AG04449 (cell line): ENCODE measurements around the gene FASN.
A peak's percentile ranks its signal among the peaks of the same experiment; 100 is the strongest.

Source experiments
- CTCF ChIA-PET: fragments of 350-600 bp; formaldehyde crosslinking; extraction: SDS; loops from one replicate; lab custom pipeline; 2021; ENCODE audit warnings: antibody characterized with exemption; lab: Yijun Ruan, JAX
- POLR2A ChIA-PET: fragments of 400-600, 350-600 bp; formaldehyde crosslinking; extraction: SDS; loops from one replicate; lab custom pipeline; 2020; ENCODE audit warnings: antibody characterized with exemption, inconsistent platforms; lab: Yijun Ruan, JAX
- DNase-seq: peaks from one replicate; pipeline ENCODE4 v3.0.0-alpha.2; 2010; ENCODE audit warnings: low read depth, low spot score
- H3K4me3 ChIP-seq: 2 replicates; pipeline ENCODE4 v1.5.1; 2011; ENCODE audit warnings: low read depth, mild to moderate bottlenecking, control low read depth, low read length
- CTCF ChIP-seq: IDR thresholded peaks from one replicate; pipeline ENCODE4 v1.5.1; 2011; ENCODE audit warnings: mild to moderate bottlenecking, moderate library complexity, low read length, control low read depth, inconsistent platforms; ENCODE audit not compliant: insufficient read depth; ENCODE audit errors: missing control alignments

Gene FASN

GRCh38 chr17:82034371-82035011 lies 63.5 kb downstream of the FASN start:
- ChIA-PET POLR2A (no interaction called here), CTCF (interaction anchor here (0.7 to 7.4 kb wide), 5 partner anchors 8 to 287 kb away, joined by 3 to 39 read pairs (median 5); partner anchors contain the start of genes CENPX, LRRC45 and NOTUM)
- H3K4me3 ChIP-seq = no peak overlapping the region
- TF ChIP-seq CTCF = no peak
- DNase-seq = no peak

- H3K4me3 ChIP-seq = no peak overlapping the region
- ChIA-PET CTCF (interaction anchor here (1.0 to 1.8 kb wide), 5 partner anchors 14 to 120 kb away, joined by 3 to 5 read pairs (median 3); no protein-coding TSS in a partner anchor), POLR2A (no interaction called here)
- DNase-seq = no peak
- no peak for TF ChIP-seq CTCF
Measured at GRCh38 chr17:82033359-82034085, 64.5 kb downstream of the FASN start.

- no peak for DNase-seq
- H3K4me3 ChIP-seq = peak overlapping the region; percentile 61
- POLR2A ChIA-PET = no interaction called here
- no peak for TF ChIP-seq CTCF
- CTCF ChIA-PET = interaction anchor here (0.6 to 4.2 kb wide), 7 partner anchors 9 to 206 kb away, joined by 3 to 94 read pairs (median 5); partner anchors contain the start of genes CENPX, LRRC45 and NOTUM
Measured at GRCh38 chr17:82031885-82032627, 66.0 kb downstream of the FASN start.

- H3K4me3 ChIP-seq = peak within 1 kb of the TSS; percentile 61
- ChIA-PET POLR2A (interaction anchor here (0.6 to 1.8 kb wide), 2 partner anchors 8 to 211 kb away, joined by 3 to 6 read pairs; partner anchors contain the start of genes CENPX and LRRC45), CTCF (interaction anchor here (0.9 to 4.2 kb wide), 14 partner anchors 8 to 748 kb away, joined by 3 to 94 read pairs (median 6); partner anchors contain the start of genes CENPX, LRRC45 and NOTUM)
- no peak for TF ChIP-seq CTCF
- no peak for DNase-seq
Measured at GRCh38 chr17:82031303-82031884, 66.6 kb downstream of the FASN start, which contains the start of gene RAC3. RAC3 (plus strand) TSS chr17:82031678; CDS start chr17:82031762, 84 bp downstream.

- CTCF ChIA-PET = interaction anchor here (0.6 to 4.2 kb wide), 53 partner anchors 8 to 748 kb away, joined by 3 to 94 read pairs (median 4); partner anchors contain the start of genes GPS1, MAFG, NOTUM and SIRT7
- peak overlapping the region; percentile 55 for H3K4me3 ChIP-seq
- POLR2A ChIA-PET = interaction anchor here (0.6 to 1.8 kb wide), 6 partner anchors 8 to 212 kb away, joined by 3 to 6 read pairs (median 4); partner anchors contain the start of genes CENPX, FASN, LRRC45 and SLC16A3
- peak; percentile 96 for TF ChIP-seq CTCF
- no peak for DNase-seq
Measured at GRCh38 chr17:82030470-82031302, 67.3 kb downstream of the FASN start.
